ENCODE results near the gene SLC11A1.

SLC11A1 gene

GRCh38 chr2:218402911-218403411, 20.9 kb downstream of the SLC11A1 start:
- H3K27ac ChIP-seq, result no peak overlapping the region
- no peak for DNase-seq (ENCODE audit: low read depth, low spot score)

- no peak for DNase-seq (ENCODE audit: low read depth, low spot score)
These were observed 21.7 kb downstream of the SLC11A1 start for GRCh38 chr2:218403810-218404209.

GRCh38 chr2:218404351-218405085, 22.4 kb downstream of the SLC11A1 start:
- peak overlapping the region; percentile 72 for H3K27ac ChIP-seq
- DNase-seq (ENCODE audit: low read depth, low spot score), result no peak

More at GRCh38 chr2:218403810-218404209, 21.7 kb downstream of the SLC11A1 start:
- no peak overlapping the region for H3K27ac ChIP-seq

GRCh38 chr2:218405086-218405745, 23.1 kb downstream of the SLC11A1 start:
- H3K27ac ChIP-seq, result peak overlapping the region; percentile 72
- no peak for DNase-seq (ENCODE audit: low read depth, low spot score)

DNA sequence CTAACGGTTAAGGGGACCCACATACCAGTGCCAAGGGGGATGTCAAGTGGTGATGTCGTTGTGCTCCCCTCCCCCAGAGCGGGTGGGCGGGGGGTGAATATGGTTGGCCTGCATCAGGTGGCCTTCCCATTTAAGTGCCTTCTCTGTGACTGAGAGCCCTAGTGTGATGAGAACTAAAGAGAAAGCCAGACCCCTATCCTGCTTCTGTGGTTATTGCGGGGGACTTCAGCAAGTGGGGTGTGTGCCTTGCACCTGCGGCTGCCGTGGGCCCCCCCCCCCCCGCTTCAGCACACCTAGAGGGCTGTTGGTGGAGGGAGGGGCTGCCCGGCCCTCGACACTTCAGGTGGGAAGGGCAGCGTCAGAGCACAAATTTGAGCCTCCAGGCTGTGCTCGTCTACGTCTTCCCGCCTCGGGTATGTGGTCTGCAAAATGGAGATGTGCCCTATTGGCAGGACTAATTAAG, 23.7 kb downstream of the SLC11A1 start:
- DNase-seq (ENCODE audit: low read depth, low spot score), result no peak
- H3K27ac ChIP-seq, result peak overlapping the region; percentile 72

- H3K27ac ChIP-seq, result peak overlapping the region; percentile 72
- DNase-seq (ENCODE audit: low read depth, low spot score), result peak; percentile 68
These were observed 24.3 kb downstream of the SLC11A1 start for GRCh38 chr2:218406209-218406948.

- H3K27ac ChIP-seq, result peak overlapping the region; percentile 72
- DNase-seq (ENCODE audit: low read depth, low spot score), result no peak
These were observed 25.0 kb downstream of the SLC11A1 start for GRCh38 chr2:218406949-218407618.

GRCh38 chr2:218407717-218408116, 25.6 kb downstream of the SLC11A1 start:
- no peak for DNase-seq (ENCODE audit: low read depth, low spot score)
- H3K27ac ChIP-seq, result no peak overlapping the region

DNA sequence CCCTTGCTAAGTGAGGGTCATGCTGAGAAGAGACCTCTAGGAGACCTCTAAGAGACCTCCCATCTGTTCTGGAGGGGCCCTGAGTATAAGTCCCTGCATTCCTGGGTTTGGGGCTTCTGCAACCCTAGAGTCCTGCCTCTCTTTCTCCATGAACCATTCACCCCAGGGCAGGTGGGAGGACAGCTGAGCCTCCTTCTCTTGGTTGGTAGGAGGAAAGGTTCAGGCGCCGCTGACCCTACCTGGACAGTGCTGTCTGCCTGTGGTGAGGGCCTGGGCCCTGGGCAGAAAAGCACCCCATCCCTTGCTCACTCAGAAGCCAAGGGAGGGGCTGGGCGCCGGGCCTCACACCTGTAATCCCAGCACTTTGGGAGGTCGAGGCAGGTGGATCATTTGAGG, 36.2 kb downstream of the SLC11A1 start:
- no peak overlapping the region for H3K27ac ChIP-seq
- no peak for DNase-seq (ENCODE audit: low read depth, low spot score)

- no peak within 1 kb of the TSS for H3K27ac ChIP-seq
- DNase-seq (ENCODE audit: low read depth, low spot score), result no peak
These were observed 36.8 kb downstream of the SLC11A1 start, which contains the start of gene VIL1 for GRCh38 chr2:218418717-218419458. TSS of gene VIL1 (plus strand) at chr2:218419123. CDS start at chr2:218423779, 4,656 bp downstream.

GRCh38 chr2:218419630-218420216, 37.6 kb downstream of the SLC11A1 start:
- H3K27ac ChIP-seq, result no peak overlapping the region
- no peak for DNase-seq (ENCODE audit: low read depth, low spot score)

DNA sequence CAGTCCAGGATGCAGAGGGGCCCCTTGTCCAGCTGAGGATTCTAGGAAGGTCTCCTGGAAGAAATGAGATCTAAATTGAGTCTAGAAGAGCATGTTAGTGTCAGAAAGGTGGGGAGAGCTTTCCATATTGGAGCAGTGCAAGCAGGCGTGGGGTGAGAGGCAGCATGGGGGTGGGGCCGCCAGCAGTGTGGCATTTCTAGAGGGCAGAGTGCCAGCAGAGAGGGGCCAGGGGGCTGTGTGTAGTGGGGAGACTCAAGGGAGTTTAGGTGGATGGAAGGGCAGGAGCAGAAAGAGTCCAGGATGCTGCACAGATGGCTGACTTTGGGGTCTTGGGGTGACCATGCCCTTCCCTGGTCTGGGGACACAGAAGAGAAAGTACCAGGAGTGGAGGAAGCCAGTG, 39.0 kb downstream of the SLC11A1 start:
- DNase-seq (ENCODE audit: low read depth, low spot score), result no peak
- H3K27ac ChIP-seq, result no peak overlapping the region

- DNase-seq (ENCODE audit: low read depth, low spot score), result no peak
- no peak overlapping the region for H3K27ac ChIP-seq
These were observed 40.5 kb downstream of the SLC11A1 start for GRCh38 chr2:218422403-218423086.

GRCh38 chr2:218423584-218423983, 41.5 kb downstream of the SLC11A1 start:
- no peak for DNase-seq (ENCODE audit: low read depth, low spot score)
- no peak overlapping the region for H3K27ac ChIP-seq

DNA sequence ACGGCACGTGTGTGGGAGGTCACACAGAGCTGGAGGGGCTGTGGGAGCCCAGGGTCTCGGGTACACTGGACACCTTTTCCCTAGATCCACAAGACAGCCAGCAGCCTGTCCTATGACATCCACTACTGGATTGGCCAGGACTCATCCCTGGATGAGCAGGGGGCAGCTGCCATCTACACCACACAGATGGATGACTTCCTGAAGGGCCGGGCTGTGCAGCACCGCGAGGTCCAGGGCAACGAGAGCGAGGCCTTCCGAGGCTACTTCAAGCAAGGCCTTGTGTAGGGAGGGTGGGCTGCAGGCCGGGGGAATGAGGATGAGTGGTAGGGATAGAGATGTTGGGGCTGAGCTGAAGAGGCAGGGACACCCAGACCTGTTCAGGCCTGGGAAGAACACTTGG, 43.5 kb downstream of the SLC11A1 start:
- DNase-seq (ENCODE audit: low read depth, low spot score), result no peak
- H3K27ac ChIP-seq, result no peak overlapping the region

DNA sequence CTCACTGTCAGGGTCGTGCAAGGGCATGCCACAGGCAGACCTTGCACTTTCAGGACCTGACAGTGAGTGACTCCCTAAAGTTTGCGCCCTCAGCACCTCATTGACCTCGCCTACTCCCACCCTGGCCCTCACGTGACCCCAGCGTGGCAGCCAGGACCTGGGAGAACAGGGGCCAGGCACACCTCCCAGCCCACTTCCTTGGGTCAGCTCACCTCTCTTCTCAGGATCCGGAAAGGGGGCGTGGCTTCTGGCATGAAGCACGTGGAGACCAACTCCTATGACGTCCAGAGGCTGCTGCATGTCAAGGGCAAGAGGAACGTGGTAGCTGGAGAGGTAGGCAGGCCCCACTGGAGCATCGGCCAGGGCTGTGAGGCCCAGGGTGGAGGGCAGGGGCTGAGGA, 45.7 kb downstream of the SLC11A1 start:
- H3K27ac ChIP-seq, result no peak overlapping the region
- DNase-seq (ENCODE audit: low read depth, low spot score), result no peak

DNA sequence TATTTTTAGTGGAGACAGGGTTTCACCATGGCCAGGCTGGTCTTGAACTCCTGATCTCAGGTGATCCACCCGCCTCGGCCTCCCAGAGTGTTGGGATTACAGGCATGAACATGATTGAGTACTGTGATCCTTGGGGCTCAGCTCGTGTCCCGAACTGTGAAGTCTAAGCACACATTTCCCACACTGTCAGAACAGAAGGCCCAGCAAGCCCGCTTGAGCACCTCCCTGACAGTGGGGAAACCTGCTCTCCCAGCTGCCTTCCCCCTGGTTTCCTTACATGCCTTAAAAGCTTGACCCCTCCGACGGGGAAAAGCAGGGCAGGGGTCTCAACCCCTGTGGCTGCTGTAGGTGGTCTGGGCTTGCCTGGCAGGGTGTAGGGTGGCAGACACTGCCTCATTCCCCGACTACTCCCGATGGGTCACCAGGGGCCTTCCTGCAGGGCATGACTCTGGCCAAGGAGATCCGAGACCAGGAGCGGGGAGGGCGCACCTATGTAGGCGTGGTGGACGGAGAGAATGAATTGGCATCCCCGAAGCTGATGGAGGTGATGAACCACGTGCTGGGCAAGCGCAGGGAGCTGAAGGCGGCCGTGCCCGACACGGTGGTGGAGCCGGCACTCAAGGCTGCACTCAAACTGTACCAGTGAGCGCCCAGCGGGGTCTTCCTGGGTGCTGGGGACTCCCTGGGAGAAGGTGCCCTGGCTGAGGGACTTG, 46.9 kb downstream of the SLC11A1 start:
- DNase-seq (ENCODE audit: low read depth, low spot score), result no peak
- no peak overlapping the region for H3K27ac ChIP-seq

Data from epithelial cell of prostate (primary cell).